ENCODE data around the gene CAPN10.
A peak's percentile ranks its signal among the peaks of the same experiment; 100 is the strongest.
"Not testable (repeated sequence)": the region's sequence is repeated elsewhere in the genome, so short reads cannot be mapped to it uniquely, and the experiment has no call there.

Gene CAPN10

DNA sequence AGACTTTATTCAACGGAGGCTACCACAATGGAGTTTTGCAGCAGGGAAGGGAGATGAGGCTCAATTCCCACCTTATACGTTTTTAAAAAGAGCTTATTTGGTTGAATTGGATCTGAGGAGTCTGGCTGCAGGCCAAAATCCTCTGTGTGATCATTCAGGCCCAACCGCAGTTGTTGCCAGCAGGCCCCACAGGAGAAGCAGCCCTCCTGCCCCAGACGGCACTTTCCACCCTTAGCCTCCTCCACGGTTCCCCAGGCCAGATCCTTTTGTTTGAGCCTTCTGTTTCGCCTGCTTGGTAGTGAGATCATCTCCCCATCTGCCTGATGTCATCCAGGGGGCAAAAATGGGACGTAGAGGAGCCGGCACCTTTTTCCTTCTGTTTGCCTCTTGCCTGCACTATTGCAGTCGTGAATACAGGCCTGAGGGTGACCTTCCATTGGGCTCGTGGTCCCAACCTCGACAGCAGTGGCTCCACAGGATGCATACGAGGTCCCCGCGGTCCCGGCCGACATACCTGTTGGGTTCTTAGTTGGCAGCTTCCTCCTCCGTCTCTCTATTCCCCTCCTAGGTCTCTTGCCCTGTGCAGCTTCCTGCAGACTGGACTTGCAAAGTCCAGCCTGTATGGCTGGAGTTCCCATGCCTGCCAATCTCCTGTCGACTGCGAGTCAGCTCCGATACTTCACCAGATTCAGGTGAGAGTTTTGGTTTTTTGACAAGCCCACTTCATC, 29.4 kb downstream of the CAPN10 start:
- peak in 1 of 2 experiments; percentile 54 for DNase-seq (ENCODE audit: low read depth in 1 of 2, low spot score in 1 of 2)
- H3K4me3 ChIP-seq (replicated peaks; ENCODE audit: insufficient read depth, low read length), result no peak overlapping the region
- TF ChIP-seq POLR2AphosphoS5 (IDR thresholded peaks at IDR 0.05; ENCODE audit: low read depth), result no peak
- H3K27ac ChIP-seq (replicated peaks), result peak overlapping the region; percentile 8; the same call in 1 of the 2 replicates
- H3K27me3 ChIP-seq (ENCODE audit: insufficient read depth, poor library complexity, severe bottlenecking), result no peaks in the 10 kb centered on the region

DNA sequence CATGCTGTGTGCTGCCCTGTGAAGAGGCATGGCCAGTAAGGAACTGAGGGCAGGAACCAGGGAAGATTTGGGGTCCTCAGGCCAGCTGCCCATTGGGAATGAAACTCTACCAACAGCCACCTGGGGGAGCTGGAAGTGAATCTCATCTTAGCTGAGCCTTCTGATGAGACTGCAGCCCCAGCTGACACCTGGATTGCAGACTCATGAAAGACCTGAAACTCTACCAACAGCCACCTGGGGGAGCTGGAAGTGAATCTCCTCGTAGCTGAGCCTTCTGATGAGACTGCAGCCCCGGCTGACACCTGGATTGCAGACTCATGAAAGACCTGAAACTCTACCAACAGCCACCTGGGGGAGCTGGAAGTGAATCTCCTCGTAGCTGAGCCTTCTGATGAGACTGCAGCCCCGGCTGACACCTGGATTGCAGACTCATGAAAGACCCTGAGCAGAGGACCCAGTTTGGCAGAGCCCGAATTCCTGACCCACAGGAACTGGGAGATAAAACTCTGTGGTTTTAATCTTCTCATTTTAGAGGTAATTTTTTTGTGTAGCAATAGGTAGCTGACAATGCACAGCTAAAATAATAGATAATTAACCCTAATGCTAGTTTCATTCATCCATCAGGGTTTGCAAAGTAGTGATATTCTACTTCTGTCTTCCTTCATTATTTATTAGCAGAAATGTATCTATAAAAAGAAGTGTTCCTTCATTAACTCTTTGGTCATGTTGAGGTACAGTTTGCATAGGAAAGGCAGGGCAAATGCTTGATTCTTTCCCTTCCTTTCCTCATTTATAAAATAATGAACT, 30.5 kb downstream of the CAPN10 start:
- DNase-seq (ENCODE audit: low read depth in 1 of 2, low spot score in 1 of 2); H3K4me3 ChIP-seq (replicated peaks; ENCODE audit: insufficient read depth, low read length); H3K27ac ChIP-seq (replicated peaks); H3K27me3 ChIP-seq (ENCODE audit: insufficient read depth, poor library complexity, severe bottlenecking): not testable (repeated sequence)

DNA sequence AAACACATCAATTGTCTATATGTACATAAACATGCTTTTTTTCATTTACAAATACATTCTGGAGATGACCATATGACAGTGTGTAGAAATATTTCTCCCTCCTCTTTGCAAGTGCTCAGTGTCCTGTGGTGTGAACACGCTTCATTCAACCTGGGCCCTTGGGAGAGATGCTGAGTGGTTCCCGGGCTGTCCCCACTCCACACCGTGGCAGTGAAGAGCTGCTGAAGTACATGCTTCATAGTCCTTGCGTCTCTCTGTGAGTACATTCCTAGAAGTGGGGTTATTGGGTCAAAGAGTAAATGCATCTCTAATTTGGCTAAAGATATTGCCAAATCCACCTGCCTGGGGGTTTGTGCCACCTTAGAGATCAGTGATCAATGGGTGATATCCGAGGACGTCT, 32.2 kb downstream of the CAPN10 start:
- TF ChIP-seq POLR2AphosphoS5 (IDR thresholded peaks at IDR 0.05; ENCODE audit: low read depth) (no peak), GABPA (IDR thresholded peaks at IDR 0.05; ENCODE audit: low read depth) (no peak), SPI1 (IDR thresholded peaks at IDR 0.05; ENCODE audit: borderline replicate concordance, low read depth) (no peak), CTCF (IDR thresholded peaks at IDR 0.05; ENCODE audit: insufficient read depth, low read length) (no peak), REST (IDR thresholded peaks at IDR 0.05; ENCODE audit: insufficient replicate concordance, low read depth) (no peak)
- no peak for DNase-seq (ENCODE audit: low read depth in 1 of 2, low spot score in 1 of 2)
- Histone ChIP-seq H3K4me3 (replicated peaks; ENCODE audit: insufficient read depth, low read length) (no peak overlapping the region), H3K27ac (replicated peaks) (no peak overlapping the region), H3K27me3 (ENCODE audit: insufficient read depth, poor library complexity, severe bottlenecking) (no peaks in the 10 kb centered on the region)

DNA sequence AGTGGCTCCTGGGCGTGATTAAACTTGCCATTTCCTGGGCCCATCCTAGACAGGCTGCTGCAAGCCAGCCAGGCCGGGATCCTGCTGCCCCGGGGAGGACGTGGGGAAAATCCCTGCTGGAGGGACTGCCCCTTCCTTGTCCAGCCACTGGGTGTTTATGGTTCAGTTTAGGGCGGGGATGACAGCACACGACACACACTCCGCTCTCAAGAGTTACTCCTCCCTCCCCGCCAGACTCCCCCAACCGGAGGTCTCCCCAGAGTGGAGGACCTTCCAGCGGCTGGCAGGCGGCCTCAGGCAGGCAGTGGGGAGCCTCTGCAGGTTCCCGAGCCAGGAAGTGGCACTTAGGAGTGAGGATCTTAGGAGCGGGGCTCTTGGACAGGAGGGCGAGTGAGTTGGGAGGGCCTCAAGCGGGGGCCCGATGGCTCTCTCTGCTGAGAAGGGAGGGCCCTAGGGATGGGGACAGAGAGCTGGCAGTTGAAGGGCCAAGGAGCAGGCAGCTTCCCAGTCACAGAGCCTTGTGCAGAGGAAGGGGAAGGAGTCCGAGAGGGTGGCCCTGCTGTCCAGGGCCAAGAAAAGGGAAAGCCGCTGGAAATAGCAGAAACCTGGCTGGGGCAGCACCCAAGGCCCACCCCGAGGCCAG, 33.1 kb downstream of the CAPN10 start:
- Histone ChIP-seq H3K27ac (replicated peaks) (no peak overlapping the region), H3K4me3 (replicated peaks; ENCODE audit: insufficient read depth, low read length) (no peak overlapping the region), H3K27me3 (ENCODE audit: insufficient read depth, poor library complexity, severe bottlenecking) (no peaks in the 10 kb centered on the region)
- DNase-seq (ENCODE audit: low read depth in 1 of 2, low spot score in 1 of 2), result no peak
- no peak for TF ChIP-seq SPI1 (IDR thresholded peaks at IDR 0.05; ENCODE audit: borderline replicate concordance, low read depth)
- TF ChIP-seq REST (IDR thresholded peaks at IDR 0.05; ENCODE audit: insufficient replicate concordance, low read depth), result no peak
- TF ChIP-seq GABPA (IDR thresholded peaks at IDR 0.05; ENCODE audit: low read depth), result no peak
- TF ChIP-seq POLR2AphosphoS5 (IDR thresholded peaks at IDR 0.05; ENCODE audit: low read depth), result no peak
- TF ChIP-seq CTCF (IDR thresholded peaks at IDR 0.05; ENCODE audit: insufficient read depth, low read length), result no peak

Measured in HL-60 (cell line).